ENCODE measurements around the gene RAB4B. TPM values are rescaled to one million over a fixed set of nuclear protein-coding genes. Genes with fewer than 3 reads are reported as not detected.

The RAB4B gene
- total RNA-seq, 2 experiments from 2014 or later = 37.1 to 51.3 TPM

GRCh38 chr19:40756502-40757110 is 21.4 kb upstream of the RAB4B start:
- H3K27ac ChIP-seq (ENCODE audit: low read depth, low read length, poor library complexity, severe bottlenecking) = no peak overlapping the region
- no peak for DNase-seq (ENCODE audit: low spot score)
- H3K9me3 ChIP-seq (ENCODE audit: low read length) = no peaks in the 10 kb centered on the region
- peaks cover 25% of the 10 kb centered on the region for H4K20me1 ChIP-seq (ENCODE audit: insufficient read depth, low read length)
- no peak for TF ChIP-seq CTCF (conservative IDR thresholded peaks at IDR 0.05; ENCODE audit: low read length)
- no peak for TF ChIP-seq EZH2phosphoT487 (IDR thresholded peaks at IDR 0.05; ENCODE audit: borderline replicate concordance, low read depth, low read length)
- H3K36me3 ChIP-seq (ENCODE audit: insufficient read depth, low read length) = peaks cover 92% of the 10 kb centered on the region
- H3K4me1 ChIP-seq (ENCODE audit: insufficient read depth, low read length, poor library complexity, severe bottlenecking) = peaks cover 35% of the 10 kb centered on the region
- H2AFZ ChIP-seq (ENCODE audit: low read length) = no peak overlapping the region
- BruUV-seq (replicated peaks) = no TSS peak
- ChIA-PET POLR2A (interaction anchor here (1.0 kb wide), 1 partner anchor 22 kb away, joined by 4 read pairs; the partner anchor contains the start of gene RAB4B), CTCF (ENCODE audit: unreplicated experiment) (no interaction called here)
- peak overlapping the region; percentile 98; the same call in 1 of the 2 replicates for H3K4me2 ChIP-seq (ENCODE audit: low read length)
- H3K79me2 ChIP-seq (ENCODE audit: insufficient read depth, low read depth, low read length) = peaks cover 82% of the 10 kb centered on the region
- no peaks in the 10 kb centered on the region for H3K9me2 ChIP-seq (ENCODE audit: insufficient read depth, low read length)
- H3K4me3 ChIP-seq (ENCODE audit: low read depth, low read length, poor library complexity, severe bottlenecking) = no peak overlapping the region
- intact Hi-C loops (cut with micrococcal nuclease; ENCODE audit: unreplicated experiment) = no loop called here

- H4K20me1 ChIP-seq (ENCODE audit: insufficient read depth, low read length) = peaks cover 20% of the 10 kb centered on the region
- POLR2A ChIA-PET = no interaction called here
- BruUV-seq (replicated peaks) = no TSS peak
- H3K9me2 ChIP-seq (ENCODE audit: insufficient read depth, low read length) = no peaks in the 10 kb centered on the region
- no peak overlapping the region for H3K4me3 ChIP-seq (ENCODE audit: low read depth, low read length, poor library complexity, severe bottlenecking)
- CTCF ChIA-PET (ENCODE audit: unreplicated experiment) = no interaction called here
- DNase-seq (ENCODE audit: low spot score) = no peak
- TF ChIP-seq EZH2phosphoT487 (IDR thresholded peaks at IDR 0.05; ENCODE audit: borderline replicate concordance, low read depth, low read length) (no peak), CTCF (conservative IDR thresholded peaks at IDR 0.05; ENCODE audit: low read length) (no peak)
- H3K36me3 ChIP-seq (ENCODE audit: insufficient read depth, low read length) = peaks cover 95% of the 10 kb centered on the region
- H3K27ac ChIP-seq (ENCODE audit: low read depth, low read length, poor library complexity, severe bottlenecking) = no peak overlapping the region
- peaks cover 29% of the 10 kb centered on the region for H3K4me1 ChIP-seq (ENCODE audit: insufficient read depth, low read length, poor library complexity, severe bottlenecking)
- intact Hi-C loops (cut with micrococcal nuclease; ENCODE audit: unreplicated experiment) = no loop called here
- peaks cover 63% of the 10 kb centered on the region for H3K79me2 ChIP-seq (ENCODE audit: insufficient read depth, low read depth, low read length)
- H3K4me2 ChIP-seq (ENCODE audit: low read length) = no peak overlapping the region
- no peak overlapping the region for H2AFZ ChIP-seq (ENCODE audit: low read length)
- H3K9me3 ChIP-seq (ENCODE audit: low read length) = no peaks in the 10 kb centered on the region
Observed at GRCh38 chr19:40758491-40758890, 19.6 kb upstream of the RAB4B start.

DNA sequence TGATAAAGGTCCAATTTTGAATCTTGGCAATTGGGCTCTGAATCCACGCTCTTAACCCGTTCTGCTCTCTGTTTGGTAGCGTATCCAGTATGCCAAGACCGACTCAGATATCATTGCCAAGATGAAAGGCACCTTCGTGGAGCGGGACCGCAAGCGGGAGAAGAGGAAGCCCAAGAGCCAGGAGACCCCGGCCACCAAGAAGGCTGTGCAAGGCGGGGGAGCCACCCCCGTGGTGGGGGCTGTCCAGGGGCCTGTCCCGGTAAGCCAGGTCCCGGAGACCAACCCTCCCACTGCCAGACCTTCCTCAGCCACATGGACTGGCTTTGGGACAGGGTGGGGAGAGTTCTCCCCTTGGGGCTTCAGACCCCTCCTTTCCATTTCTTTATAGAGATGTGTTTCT is 18.7 kb upstream of the RAB4B start:
- Histone ChIP-seq H4K20me1 (ENCODE audit: insufficient read depth, low read length) (peaks cover 17% of the 10 kb centered on the region), H3K79me2 (ENCODE audit: insufficient read depth, low read depth, low read length) (peaks cover 55% of the 10 kb centered on the region), H3K36me3 (ENCODE audit: insufficient read depth, low read length) (peaks cover 98% of the 10 kb centered on the region), H3K9me2 (ENCODE audit: insufficient read depth, low read length) (no peaks in the 10 kb centered on the region), H3K4me2 (ENCODE audit: low read length) (no peak overlapping the region), H3K4me3 (ENCODE audit: low read depth, low read length, poor library complexity, severe bottlenecking) (no peak overlapping the region), H3K9me3 (ENCODE audit: low read length) (no peaks in the 10 kb centered on the region), H2AFZ (ENCODE audit: low read length) (no peak overlapping the region), H3K4me1 (ENCODE audit: insufficient read depth, low read length, poor library complexity, severe bottlenecking) (peaks cover 25% of the 10 kb centered on the region), H3K27ac (ENCODE audit: low read depth, low read length, poor library complexity, severe bottlenecking) (no peak overlapping the region)
- CTCF ChIA-PET (ENCODE audit: unreplicated experiment) = no interaction called here
- intact Hi-C loops (cut with micrococcal nuclease; ENCODE audit: unreplicated experiment) = no loop called here
- no TSS peak for BruUV-seq (replicated peaks)
- POLR2A ChIA-PET = no interaction called here
- no peak for DNase-seq (ENCODE audit: low spot score)
- TF ChIP-seq CTCF (conservative IDR thresholded peaks at IDR 0.05; ENCODE audit: low read length) (no peak), EZH2phosphoT487 (IDR thresholded peaks at IDR 0.05; ENCODE audit: borderline replicate concordance, low read depth, low read length) (no peak)

Measured in OCI-LY7 (cell line).